ENCODE measurements around the gene MRGPRG. TPM values are rescaled to one million over a fixed set of nuclear protein-coding genes. Genes with fewer than 3 reads are reported as not detected.

Gene MRGPRG
- total and polyA plus RNA-seq, 2 of the 8 experiments (the other 6 are each of a cell fraction or from before 2014, with no cell fraction given): not detected

- TF ChIP-seq CBX8 (IDR thresholded peaks at IDR 0.05; ENCODE audit: borderline replicate concordance, low read depth, low read length) (no peak), NRF1 (IDR thresholded peaks at IDR 0.05; ENCODE audit: low read depth, low read length) (no peak), CHD1 (IDR thresholded peaks at IDR 0.05; ENCODE audit: low read depth, low read length) (no peak), MAX (IDR thresholded peaks at IDR 0.05) (no peak), ASH2L (IDR thresholded peaks at IDR 0.05; ENCODE audit: low read length) (no peak), SRF (IDR thresholded peaks at IDR 0.05; ENCODE audit: low read depth, low read length) (no peak)
Measured at GRCh38 chr11:3221408-3222002, 2.9 kb upstream of the MRGPRG start (continued).
